Glutamatergic neuron (in vitro differentiated cells): Measurements from ENCODE around the gene SLC35B4. TPM values are rescaled to one million over a fixed set of nuclear protein-coding genes. Genes with fewer than 3 reads are reported as not detected.

Experiments
- DNase-seq: peaks from one replicate; pipeline ENCODE4 v3.0.0; 2022
- H3K27ac Mint-ChIP-seq: one replicate; pipeline ENCODE4 v1.8.0; 2020; ENCODE audit warnings: mild to moderate bottlenecking, mixed read lengths, inconsistent platforms; ENCODE audit not compliant: unreplicated experiment
- H3K27me3 Mint-ChIP-seq: one replicate; pipeline ENCODE4 v1.8.0; 2020; ENCODE audit warnings: mild to moderate bottlenecking, moderate library complexity, mixed read lengths, inconsistent platforms; ENCODE audit not compliant: unreplicated experiment
- H3K36me3 Mint-ChIP-seq: one replicate; pipeline ENCODE4 v1.8.0; 2020; ENCODE audit warnings: mild to moderate bottlenecking, mixed read lengths, inconsistent platforms; ENCODE audit not compliant: unreplicated experiment
- H3K4me1 Mint-ChIP-seq: one replicate; pipeline ENCODE4 v1.8.0; 2020; ENCODE audit warnings: mild to moderate bottlenecking, low read depth, mixed read lengths, inconsistent platforms; ENCODE audit not compliant: unreplicated experiment
- H3K4me3 Mint-ChIP-seq: one replicate; pipeline ENCODE4 v1.8.0; 2020; ENCODE audit warnings: mild to moderate bottlenecking, mixed read lengths, inconsistent platforms; ENCODE audit not compliant: unreplicated experiment
- H3K9me3 Mint-ChIP-seq: one replicate; pipeline ENCODE4 v1.8.0; 2020; ENCODE audit warnings: mild to moderate bottlenecking, moderate library complexity, mixed read lengths, inconsistent platforms; ENCODE audit not compliant: unreplicated experiment
- total RNA-seq: library from RNA; stranded (reverse); fragmentation: NEBNext Ultra II Directional; extraction: Animal tissue kit (Norgen Biotek cat#: 25700); gene quantifications from one replicate; pipeline ENCODE4 v1.2.1, GENCODE V29; 2021; ENCODE audit not compliant: unreplicated experiment
- TF ChIP-seq, protein P1 (sequence below): fragments of 200-600 bp; sonication (generic); IDR thresholded peaks from one replicate; pipeline ENCODE4 v1.5.0; 2021; ENCODE audit not compliant: partially characterized antibody, unreplicated experiment

The SLC35B4 gene
- total RNA-seq, 1 donor from 2014 or later: 40.9 TPM

DNA sequence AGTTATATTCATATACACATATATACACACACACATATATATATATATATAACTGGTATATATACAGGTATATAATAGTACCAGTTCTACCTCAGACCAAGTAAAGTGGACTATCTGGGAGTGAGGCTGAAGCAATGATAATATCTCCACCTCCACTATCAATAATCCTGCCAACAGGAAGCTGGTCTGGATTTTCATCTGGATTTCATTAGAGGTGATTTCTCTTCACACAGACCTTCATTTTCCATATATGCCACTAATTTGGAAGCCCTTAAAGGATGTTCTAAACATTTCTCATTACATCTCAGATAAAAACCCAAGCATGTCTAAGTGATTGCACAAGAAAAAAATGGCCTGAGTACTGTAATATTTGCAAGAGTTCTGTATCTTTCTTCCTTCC, 1.7 kb upstream of the SLC35B4 start:
- DNase-seq: no peak
- no peak overlapping the region for H3K4me3 Mint-ChIP-seq
- peaks cover 2% of the 10 kb centered on the region for H3K9me3 Mint-ChIP-seq
- TF ChIP-seq, protein P1, sequence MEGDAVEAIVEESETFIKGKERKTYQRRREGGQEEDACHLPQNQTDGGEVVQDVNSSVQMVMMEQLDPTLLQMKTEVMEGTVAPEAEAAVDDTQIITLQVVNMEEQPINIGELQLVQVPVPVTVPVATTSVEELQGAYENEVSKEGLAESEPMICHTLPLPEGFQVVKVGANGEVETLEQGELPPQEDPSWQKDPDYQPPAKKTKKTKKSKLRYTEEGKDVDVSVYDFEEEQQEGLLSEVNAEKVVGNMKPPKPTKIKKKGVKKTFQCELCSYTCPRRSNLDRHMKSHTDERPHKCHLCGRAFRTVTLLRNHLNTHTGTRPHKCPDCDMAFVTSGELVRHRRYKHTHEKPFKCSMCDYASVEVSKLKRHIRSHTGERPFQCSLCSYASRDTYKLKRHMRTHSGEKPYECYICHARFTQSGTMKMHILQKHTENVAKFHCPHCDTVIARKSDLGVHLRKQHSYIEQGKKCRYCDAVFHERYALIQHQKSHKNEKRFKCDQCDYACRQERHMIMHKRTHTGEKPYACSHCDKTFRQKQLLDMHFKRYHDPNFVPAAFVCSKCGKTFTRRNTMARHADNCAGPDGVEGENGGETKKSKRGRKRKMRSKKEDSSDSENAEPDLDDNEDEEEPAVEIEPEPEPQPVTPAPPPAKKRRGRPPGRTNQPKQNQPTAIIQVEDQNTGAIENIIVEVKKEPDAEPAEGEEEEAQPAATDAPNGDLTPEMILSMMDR: no peak
- no peaks in the 10 kb centered on the region for H3K36me3 Mint-ChIP-seq
- peaks cover 3% of the 10 kb centered on the region for H3K4me1 Mint-ChIP-seq
- H3K27me3 Mint-ChIP-seq: no peaks in the 10 kb centered on the region
- no peak overlapping the region for H3K27ac Mint-ChIP-seq

DNA sequence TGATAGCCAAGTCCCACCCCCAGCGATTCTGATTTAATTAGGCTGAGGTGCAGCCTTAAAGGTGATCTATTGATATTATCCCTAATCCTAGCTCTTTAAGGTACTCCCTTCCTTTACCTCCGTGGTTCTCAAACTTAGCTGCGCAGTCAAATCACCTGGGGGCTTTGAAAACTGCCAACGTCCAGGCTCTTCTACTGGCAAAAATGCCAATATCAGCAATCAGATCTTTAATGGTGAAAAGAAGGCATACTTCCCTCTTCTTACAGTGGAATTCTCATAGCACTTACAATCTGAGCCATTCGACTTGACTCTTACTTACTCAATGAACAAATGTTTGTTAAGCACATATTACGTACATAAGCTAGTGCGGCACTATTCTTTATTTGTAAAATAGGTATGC, 704 bp upstream of the SLC35B4 start:
- Mint-ChIP-seq H3K4me3 (peak overlapping the region; percentile 50), H3K36me3 (no peaks in the 10 kb centered on the region), H3K9me3 (peaks cover 2% of the 10 kb centered on the region), H3K27me3 (no peaks in the 10 kb centered on the region), H3K27ac (no peak overlapping the region), H3K4me1 (peaks cover 3% of the 10 kb centered on the region)
- TF ChIP-seq, protein P1: no peak
- no peak for DNase-seq

DNA sequence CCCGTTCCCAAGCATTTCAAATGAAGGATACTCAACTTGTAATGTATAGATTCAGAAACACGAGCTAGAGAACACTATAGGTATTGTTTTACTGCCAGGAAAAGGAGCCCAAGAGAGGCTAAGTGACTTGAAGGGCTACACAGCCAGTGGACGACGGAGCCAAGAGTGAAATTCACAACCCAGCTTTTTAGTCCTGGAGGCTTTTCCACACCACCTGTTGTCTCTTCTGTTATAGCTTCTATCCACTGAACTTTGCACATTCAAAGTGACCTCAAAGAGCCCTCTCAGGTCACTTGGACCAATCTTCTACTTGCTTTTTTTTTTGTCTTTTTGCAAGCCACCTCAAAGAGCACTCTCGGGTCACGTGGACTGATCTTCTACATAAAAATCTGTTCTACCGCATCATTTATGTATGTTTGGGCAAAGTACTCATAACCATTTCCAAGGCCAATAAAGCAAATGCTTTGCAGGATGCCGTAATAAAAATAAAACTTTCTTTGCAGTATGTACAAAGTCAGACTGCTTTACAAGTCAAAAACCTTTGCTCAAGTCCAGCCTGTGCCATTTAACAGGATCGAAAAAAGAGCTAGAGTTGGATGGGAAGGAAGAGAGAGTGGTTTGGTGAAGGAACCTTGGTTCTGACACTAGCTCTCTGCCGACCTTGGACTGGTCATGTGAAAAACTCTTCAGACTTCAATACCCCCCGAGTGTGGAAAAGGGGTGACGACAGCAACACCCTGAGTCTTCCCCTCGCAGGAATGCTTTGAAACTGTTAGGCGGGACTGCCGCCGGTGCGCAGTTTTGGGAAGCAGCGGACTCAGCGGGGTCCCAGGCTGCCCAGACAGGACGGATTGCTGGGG, 821 bp downstream of the SLC35B4 start:
- TF ChIP-seq, protein P1: no peak
- DNase-seq: no peak
- Mint-ChIP-seq H3K9me3 (peaks cover 2% of the 10 kb centered on the region), H3K4me3 (peak overlapping the region; percentile 88), H3K27me3 (no peaks in the 10 kb centered on the region), H3K27ac (peak overlapping the region; percentile 48), H3K36me3 (no peaks in the 10 kb centered on the region), H3K4me1 (peaks cover 3% of the 10 kb centered on the region)

DNA sequence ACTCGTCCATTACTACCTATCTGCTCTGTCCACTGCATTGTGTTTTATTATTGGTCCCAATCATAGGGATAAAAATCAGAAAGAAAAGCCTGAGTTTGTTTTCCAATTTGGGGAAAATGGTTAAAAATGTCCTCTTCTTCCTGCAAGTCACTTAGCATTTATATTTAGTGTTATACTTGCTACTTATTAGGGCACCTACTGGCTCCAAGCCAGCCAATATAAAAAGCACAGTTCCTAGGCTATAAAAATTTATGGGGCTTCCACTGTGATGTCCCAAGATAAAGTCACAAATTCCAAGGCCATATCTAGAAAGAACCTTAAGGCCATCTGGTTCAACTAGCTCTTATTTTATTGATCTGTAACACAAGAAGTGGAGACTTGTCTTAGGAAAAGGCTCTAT, 3.2 kb downstream of the SLC35B4 start:
- Mint-ChIP-seq H3K9me3 (peaks cover 2% of the 10 kb centered on the region), H3K27ac (no peak overlapping the region), H3K4me3 (no peak overlapping the region), H3K4me1 (peaks cover 3% of the 10 kb centered on the region), H3K36me3 (no peaks in the 10 kb centered on the region), H3K27me3 (no peaks in the 10 kb centered on the region)
- DNase-seq: no peak
- TF ChIP-seq, protein P1: no peak

DNA sequence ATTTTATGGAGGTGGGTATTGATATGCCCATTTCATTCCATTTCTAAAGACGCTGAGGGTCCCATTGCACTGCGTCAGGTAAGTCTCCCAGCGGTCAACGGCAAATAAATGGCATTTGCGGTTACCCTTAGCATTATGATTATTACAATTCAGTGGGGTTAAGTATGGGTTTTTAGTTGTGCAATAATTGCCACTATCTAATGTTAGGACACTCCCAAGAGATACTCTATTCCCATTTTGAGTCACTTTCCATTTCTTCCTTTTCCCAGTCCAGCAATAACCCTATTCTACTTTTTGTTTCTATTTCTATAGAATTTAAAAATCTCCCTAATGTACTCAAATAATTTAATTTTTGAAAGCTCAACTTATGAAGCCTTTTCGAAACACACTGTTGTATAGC, 4.0 kb downstream of the SLC35B4 start:
- H3K4me3 Mint-ChIP-seq: no peak overlapping the region
- TF ChIP-seq, protein P1: no peak
- no peak for DNase-seq
- no peaks in the 10 kb centered on the region for H3K36me3 Mint-ChIP-seq
- no peak overlapping the region for H3K27ac Mint-ChIP-seq
- H3K9me3 Mint-ChIP-seq: peaks cover 2% of the 10 kb centered on the region
- H3K27me3 Mint-ChIP-seq: peaks cover 3% of the 10 kb centered on the region
- H3K4me1 Mint-ChIP-seq: peaks cover 3% of the 10 kb centered on the region
